ENCODE data around the gene A4GALT.
A peak's percentile ranks its signal among the peaks of the same experiment; 100 is the strongest.

Gene A4GALT

DNA sequence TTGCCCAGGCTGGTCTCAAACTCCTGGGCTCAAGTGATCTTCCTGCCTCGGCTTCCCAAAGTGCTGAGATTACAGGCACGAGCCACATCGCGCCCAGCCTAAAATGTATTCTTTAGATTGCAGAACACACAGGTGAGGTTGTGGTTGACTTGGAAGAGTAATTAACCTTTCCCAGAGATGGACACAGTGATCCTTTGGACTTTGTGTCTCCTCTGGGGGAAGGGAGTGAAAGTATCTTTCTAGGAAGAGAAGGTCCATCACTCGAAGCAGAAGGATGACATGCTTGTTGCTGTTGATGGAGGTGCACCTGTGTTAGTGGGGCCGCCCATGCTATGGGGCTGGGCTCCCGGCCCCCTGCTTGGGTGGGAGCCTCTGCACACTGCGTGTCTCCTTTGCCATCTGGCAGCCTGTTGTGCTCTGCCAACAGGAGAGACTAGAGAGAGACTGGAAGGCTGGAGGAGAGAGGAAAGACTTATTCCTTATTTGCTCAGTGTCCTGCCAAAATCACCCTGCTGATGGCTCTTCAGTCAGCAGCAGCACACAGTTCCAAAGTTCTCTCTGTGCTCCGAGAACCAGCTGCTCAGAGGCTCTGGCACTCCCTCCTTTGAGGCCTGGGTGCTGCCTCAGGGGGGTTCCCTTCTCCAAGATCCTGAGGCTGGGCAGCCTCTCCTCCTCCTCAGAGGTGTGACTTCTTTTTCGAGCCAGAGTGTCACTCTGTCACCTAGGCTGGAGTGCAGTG, 38.4 kb downstream of the A4GALT start (continued):
- TF ChIP-seq, protein P1, sequence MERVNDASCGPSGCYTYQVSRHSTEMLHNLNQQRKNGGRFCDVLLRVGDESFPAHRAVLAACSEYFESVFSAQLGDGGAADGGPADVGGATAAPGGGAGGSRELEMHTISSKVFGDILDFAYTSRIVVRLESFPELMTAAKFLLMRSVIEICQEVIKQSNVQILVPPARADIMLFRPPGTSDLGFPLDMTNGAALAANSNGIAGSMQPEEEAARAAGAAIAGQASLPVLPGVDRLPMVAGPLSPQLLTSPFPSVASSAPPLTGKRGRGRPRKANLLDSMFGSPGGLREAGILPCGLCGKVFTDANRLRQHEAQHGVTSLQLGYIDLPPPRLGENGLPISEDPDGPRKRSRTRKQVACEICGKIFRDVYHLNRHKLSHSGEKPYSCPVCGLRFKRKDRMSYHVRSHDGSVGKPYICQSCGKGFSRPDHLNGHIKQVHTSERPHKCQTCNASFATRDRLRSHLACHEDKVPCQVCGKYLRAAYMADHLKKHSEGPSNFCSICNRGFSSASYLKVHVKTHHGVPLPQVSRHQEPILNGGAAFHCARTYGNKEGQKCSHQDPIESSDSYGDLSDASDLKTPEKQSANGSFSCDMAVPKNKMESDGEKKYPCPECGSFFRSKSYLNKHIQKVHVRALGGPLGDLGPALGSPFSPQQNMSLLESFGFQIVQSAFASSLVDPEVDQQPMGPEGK (CRISPR knock-in tag; IDR thresholded peaks at IDR 0.05; ENCODE audit: borderline replicate concordance) = no peak
- TF ChIP-seq ZFP30 (CRISPR knock-in tag; IDR thresholded peaks at IDR 0.05) (no peak), CSDC2 (CRISPR knock-in tag; IDR thresholded peaks at IDR 0.05) (no peak), ESRRG (CRISPR knock-in tag; IDR thresholded peaks at IDR 0.05) (no peak), ZC3H10 (CRISPR knock-in tag; IDR thresholded peaks at IDR 0.05) (no peak), ISL1 (CRISPR knock-in tag; IDR thresholded peaks at IDR 0.05) (no peak), RARB (CRISPR knock-in tag; IDR thresholded peaks at IDR 0.05) (no peak), ZFP3 (CRISPR knock-in tag; IDR thresholded peaks at IDR 0.05) (no peak)
- TF ChIP-seq, protein P2, sequence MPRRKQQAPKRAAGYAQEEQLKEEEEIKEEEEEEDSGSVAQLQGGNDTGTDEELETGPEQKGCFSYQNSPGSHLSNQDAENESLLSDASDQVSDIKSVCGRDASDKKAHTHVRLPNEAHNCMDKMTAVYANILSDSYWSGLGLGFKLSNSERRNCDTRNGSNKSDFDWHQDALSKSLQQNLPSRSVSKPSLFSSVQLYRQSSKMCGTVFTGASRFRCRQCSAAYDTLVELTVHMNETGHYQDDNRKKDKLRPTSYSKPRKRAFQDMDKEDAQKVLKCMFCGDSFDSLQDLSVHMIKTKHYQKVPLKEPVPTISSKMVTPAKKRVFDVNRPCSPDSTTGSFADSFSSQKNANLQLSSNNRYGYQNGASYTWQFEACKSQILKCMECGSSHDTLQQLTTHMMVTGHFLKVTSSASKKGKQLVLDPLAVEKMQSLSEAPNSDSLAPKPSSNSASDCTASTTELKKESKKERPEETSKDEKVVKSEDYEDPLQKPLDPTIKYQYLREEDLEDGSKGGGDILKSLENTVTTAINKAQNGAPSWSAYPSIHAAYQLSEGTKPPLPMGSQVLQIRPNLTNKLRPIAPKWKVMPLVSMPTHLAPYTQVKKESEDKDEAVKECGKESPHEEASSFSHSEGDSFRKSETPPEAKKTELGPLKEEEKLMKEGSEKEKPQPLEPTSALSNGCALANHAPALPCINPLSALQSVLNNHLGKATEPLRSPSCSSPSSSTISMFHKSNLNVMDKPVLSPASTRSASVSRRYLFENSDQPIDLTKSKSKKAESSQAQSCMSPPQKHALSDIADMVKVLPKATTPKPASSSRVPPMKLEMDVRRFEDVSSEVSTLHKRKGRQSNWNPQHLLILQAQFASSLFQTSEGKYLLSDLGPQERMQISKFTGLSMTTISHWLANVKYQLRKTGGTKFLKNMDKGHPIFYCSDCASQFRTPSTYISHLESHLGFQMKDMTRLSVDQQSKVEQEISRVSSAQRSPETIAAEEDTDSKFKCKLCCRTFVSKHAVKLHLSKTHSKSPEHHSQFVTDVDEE (CRISPR knock-in tag; IDR thresholded peaks at IDR 0.05) = no peak

DNA sequence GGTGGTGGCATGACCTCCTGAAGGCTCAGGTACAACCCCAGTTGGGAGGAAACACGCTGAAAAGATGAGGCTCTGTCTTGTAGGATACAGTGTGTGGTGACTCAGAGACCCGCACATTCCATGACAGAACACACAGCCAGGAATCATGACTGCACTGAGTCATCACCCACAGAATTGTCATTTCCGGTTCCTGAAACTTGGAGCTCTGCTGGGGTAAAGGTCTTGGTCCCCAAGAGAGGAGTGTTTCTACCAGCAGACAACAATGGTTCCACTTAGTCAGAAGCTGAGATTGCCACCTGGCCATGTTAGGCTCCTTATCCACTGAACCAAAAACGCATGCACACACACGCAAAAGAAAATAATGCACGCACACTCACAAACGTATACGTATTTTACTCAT, 40.0 kb downstream of the A4GALT start:
- ATAC-seq = peak; percentile 73
- TF ChIP-seq ZFP30 (CRISPR knock-in tag; IDR thresholded peaks at IDR 0.05) = no peak
- no peak for TF ChIP-seq ARNTL (CRISPR knock-in tag; IDR thresholded peaks at IDR 0.05; ENCODE audit: borderline replicate concordance, low read depth)
- TF ChIP-seq, protein P2 (CRISPR knock-in tag; IDR thresholded peaks at IDR 0.05) = no peak
- no peak for TF ChIP-seq ESRRG (CRISPR knock-in tag; IDR thresholded peaks at IDR 0.05)

DNA sequence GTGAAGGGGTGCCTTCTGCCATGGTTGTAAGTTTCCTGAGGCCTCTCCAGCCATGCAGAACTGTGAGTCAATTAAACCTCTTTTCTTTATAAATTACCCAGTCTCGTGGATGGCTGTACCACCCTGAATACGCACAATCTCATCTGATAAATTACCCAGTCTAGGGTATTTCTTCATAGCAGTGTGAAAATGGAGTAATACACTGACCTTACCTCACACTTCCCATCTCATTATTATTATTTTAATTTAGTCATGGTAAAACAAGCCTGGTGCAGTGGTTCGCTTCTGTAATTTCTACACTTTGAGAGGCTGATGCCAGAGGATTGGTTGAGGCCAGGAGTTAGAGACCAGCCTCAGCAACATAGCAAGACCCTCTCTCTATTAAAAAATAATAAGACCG, 41.0 kb downstream of the A4GALT start:
- TF ChIP-seq RARB (CRISPR knock-in tag; IDR thresholded peaks at IDR 0.05) (no peak), ZNF565 (CRISPR knock-in tag; conservative IDR thresholded peaks at IDR 0.05; ENCODE audit: low read depth) (no peak), ESRRG (CRISPR knock-in tag; IDR thresholded peaks at IDR 0.05) (no peak), ISL1 (CRISPR knock-in tag; IDR thresholded peaks at IDR 0.05) (no peak), ARNTL (CRISPR knock-in tag; IDR thresholded peaks at IDR 0.05; ENCODE audit: borderline replicate concordance, low read depth) (no peak), PPARA (CRISPR knock-in tag; IDR thresholded peaks at IDR 0.05; ENCODE audit: borderline replicate concordance) (no peak), CSDC2 (CRISPR knock-in tag; IDR thresholded peaks at IDR 0.05) (no peak), SNAI2 (CRISPR knock-in tag; IDR thresholded peaks at IDR 0.05) (no peak), ZNF70 (CRISPR knock-in tag; IDR thresholded peaks at IDR 0.05) (no peak), ZC3H10 (CRISPR knock-in tag; IDR thresholded peaks at IDR 0.05) (no peak), ZFP30 (CRISPR knock-in tag; IDR thresholded peaks at IDR 0.05) (no peak), BACH2 (CRISPR knock-in tag; IDR thresholded peaks at IDR 0.05; ENCODE audit: borderline replicate concordance) (no peak)
- TF ChIP-seq, protein P3, sequence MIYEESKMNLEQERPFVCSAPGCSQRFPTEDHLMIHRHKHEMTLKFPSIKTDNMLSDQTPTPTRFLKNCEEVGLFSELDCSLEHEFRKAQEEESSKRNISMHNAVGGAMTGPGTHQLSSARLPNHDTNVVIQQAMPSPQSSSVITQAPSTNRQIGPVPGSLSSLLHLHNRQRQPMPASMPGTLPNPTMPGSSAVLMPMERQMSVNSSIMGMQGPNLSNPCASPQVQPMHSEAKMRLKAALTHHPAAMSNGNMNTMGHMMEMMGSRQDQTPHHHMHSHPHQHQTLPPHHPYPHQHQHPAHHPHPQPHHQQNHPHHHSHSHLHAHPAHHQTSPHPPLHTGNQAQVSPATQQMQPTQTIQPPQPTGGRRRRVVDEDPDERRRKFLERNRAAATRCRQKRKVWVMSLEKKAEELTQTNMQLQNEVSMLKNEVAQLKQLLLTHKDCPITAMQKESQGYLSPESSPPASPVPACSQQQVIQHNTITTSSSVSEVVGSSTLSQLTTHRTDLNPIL (CRISPR knock-in tag; IDR thresholded peaks at IDR 0.05; ENCODE audit: low read depth) = no peak
- ATAC-seq = no peak

DNA sequence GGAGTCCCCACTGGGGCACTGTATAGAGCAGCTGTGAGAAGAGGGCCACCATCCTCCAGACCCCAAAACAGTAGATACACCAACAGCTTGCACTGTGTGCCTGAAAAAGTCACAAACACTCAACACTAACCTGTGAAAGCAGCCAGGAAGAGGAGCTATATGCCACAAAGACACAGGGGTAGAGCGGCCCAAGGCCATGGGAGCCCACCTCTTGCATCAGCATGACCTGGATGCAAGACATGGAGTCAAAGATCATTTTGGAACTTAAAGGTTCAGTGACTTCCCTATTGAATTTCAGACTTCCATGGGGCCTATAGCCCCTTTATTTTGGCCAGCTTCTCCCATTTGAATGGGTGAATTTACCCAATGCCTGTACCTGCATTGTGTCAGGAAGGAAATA, 41.8 kb downstream of the A4GALT start:
- ATAC-seq = no peak
- TF ChIP-seq, protein P3 (CRISPR knock-in tag; IDR thresholded peaks at IDR 0.05; ENCODE audit: low read depth) = no peak
- no peak for TF ChIP-seq TOX (CRISPR knock-in tag; IDR thresholded peaks at IDR 0.05; ENCODE audit: borderline replicate concordance)
- no peak for TF ChIP-seq CSDC2 (CRISPR knock-in tag; IDR thresholded peaks at IDR 0.05)
- no peak for TF ChIP-seq BACH2 (CRISPR knock-in tag; IDR thresholded peaks at IDR 0.05; ENCODE audit: borderline replicate concordance)
- TF ChIP-seq PPARA (CRISPR knock-in tag; IDR thresholded peaks at IDR 0.05; ENCODE audit: borderline replicate concordance) = no peak
- TF ChIP-seq, protein P1 (CRISPR knock-in tag; IDR thresholded peaks at IDR 0.05; ENCODE audit: borderline replicate concordance) = no peak
- TF ChIP-seq ISL1 (CRISPR knock-in tag; IDR thresholded peaks at IDR 0.05) = no peak
- no peak for TF ChIP-seq ZNF565 (CRISPR knock-in tag; conservative IDR thresholded peaks at IDR 0.05; ENCODE audit: low read depth)
- TF ChIP-seq ESRRG (CRISPR knock-in tag; IDR thresholded peaks at IDR 0.05) = no peak
- TF ChIP-seq TCF4 (CRISPR knock-in tag; IDR thresholded peaks at IDR 0.05; ENCODE audit: borderline replicate concordance) = no peak
- TF ChIP-seq ARNTL (CRISPR knock-in tag; IDR thresholded peaks at IDR 0.05; ENCODE audit: borderline replicate concordance, low read depth) = no peak
- TF ChIP-seq ZFP3 (CRISPR knock-in tag; IDR thresholded peaks at IDR 0.05) = no peak
- TF ChIP-seq OSR1 (CRISPR knock-in tag; IDR thresholded peaks at IDR 0.05) = no peak
- no peak for TF ChIP-seq ZNF70 (CRISPR knock-in tag; IDR thresholded peaks at IDR 0.05)

Measured in SK-N-SH treated with all-trans-retinoic acid at 6 μM for 48 hours (cell line).